Measurements from ENCODE around the gene APOLD1.
"Not testable (repeated sequence)": the region's sequence is repeated elsewhere in the genome, so short reads cannot be mapped to it uniquely, and the experiment has no call there.

Gene APOLD1

DNA sequence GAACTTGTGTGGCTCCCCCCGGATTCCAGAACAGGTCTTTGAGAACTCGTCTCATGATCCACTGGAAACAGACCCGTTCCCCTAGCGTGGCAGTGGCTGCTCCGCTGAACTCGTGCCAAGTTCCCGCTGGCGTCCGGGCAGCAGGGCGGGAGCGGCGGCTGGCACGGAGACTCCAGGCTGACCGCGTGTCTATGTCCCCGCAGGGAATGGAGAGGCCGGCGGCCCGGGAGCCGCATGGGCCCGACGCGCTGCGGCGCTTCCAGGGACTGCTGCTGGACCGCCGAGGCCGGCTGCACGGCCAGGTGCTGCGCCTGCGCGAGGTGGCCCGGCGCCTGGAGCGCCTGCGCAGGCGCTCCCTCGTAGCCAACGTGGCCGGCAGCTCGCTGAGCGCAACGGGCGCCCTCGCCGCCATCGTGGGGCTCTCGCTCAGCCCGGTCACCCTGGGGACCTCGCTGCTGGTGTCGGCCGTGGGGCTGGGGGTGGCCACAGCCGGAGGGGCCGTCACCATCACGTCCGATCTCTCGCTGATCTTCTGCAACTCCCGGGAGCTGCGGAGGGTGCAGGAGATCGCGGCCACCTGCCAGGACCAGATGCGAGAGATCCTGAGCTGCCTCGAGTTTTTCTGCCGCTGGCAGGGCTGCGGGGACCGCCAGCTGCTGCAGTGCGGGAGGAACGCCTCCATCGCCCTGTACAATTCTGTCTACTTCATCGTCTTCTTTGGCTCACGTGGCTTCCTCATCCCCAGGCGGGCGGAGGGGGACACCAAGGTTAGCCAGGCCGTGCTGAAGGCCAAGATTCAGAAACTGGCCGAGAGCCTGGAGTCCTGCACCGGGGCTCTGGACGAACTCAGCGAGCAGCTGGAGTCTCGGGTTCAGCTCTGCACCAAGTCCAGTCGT lies 1.5 kb downstream of the APOLD1 start:
- peak; percentile 79 for DNase-seq

DNA sequence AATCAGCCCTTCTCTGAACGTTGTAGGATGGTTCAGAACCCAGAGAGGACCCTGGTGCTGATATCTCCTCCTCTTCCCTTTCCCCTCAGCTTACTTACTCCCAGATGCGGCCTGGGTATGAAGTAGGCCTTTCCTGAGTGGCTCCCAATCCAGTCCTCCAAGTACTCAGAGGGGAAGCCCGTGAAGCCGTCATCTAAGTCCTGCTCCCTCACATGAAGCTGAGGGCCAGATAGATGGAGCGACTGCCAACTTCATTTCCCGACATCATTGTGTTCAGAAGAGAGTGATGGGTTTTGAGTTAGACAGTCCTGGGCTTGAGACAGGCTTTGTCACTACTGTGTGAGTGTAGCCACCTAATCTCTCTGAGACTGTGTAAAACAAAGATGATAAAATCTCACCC lies 2.7 kb downstream of the APOLD1 start:
- DNase-seq = no peak

DNA sequence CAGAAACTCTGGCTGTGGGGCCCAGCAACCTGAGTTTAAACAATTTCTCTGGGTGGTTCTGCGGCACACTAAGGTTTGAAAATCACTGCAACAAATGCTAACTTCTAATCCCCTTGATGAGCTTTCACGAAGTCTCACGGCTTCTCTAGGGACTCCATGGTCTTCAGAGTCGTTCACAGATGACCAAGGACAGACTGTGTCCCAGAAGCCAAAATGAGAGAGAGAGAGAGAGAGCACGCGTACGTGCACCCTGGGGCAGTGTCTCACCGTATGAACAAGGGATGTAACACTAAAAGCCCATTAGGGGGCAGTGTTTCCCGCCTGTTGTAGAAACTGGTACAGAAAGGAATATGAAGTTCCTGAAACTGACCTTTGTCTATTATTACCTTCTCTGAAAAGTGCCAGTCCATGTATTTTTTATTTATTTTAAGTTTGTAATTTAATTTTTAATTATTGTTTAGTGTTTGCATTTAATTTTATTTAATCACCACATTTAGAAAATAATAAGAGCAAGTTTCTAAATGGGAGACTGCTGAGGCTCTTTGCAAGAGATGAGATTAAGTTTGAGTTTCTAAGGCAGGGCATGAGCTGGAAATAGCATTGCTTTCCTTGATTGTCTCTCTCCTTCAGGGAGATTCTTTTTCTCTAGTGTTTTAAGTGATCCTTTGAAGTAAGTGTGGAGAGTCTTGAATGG lies 3.4 kb downstream of the APOLD1 start:
- peak; percentile 49 for DNase-seq

DNA sequence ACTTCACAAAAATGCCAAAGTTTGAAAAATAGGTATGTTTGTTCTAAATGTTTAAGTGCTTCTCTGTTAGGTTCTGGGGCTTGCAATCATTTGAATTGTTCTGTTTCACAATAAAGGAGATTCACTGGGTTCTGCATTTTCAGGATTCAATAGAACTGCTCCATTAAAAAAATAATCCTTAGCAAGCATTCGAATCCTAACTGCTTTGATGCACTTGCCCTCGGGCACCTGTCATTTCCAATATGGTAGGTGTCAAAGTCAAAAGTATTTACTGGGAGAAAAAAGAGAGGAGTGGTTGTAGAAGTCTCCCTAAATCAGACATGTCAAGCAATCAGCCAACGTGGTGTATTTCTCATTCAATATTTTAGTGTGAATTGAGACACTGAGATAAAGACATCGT lies 5.5 kb downstream of the APOLD1 start:
- no peak for DNase-seq

DNA sequence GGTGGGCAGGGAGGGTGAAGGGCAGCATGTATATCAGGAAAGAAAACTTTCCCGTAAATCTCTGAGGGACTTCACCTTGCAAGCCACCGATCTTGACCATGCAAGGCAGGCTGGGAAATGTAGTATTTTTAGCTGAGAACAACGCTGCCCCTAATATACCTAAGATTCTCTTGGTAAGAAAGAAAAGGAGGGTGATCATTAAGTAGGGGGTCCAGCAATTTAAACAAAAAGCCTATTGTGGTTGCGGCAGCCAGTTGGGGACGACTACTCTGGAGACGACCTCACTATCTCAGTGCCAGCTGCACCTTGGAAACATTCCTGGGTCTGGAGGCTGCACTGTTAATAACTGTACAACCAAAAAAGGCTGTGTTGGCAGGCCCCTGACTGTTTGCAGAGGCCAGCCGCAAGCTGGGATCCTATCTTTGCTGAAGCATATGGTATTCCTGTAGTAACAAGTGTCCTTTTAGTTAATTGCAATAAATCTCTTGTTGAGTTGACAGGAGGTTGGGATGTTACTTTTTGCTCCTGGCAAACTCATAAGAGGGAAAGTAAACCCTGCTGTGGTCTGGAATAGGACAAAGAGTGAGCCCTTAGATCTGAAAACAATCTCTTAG lies 6.4 kb downstream of the APOLD1 start:
- DNase-seq = no peak

DNA sequence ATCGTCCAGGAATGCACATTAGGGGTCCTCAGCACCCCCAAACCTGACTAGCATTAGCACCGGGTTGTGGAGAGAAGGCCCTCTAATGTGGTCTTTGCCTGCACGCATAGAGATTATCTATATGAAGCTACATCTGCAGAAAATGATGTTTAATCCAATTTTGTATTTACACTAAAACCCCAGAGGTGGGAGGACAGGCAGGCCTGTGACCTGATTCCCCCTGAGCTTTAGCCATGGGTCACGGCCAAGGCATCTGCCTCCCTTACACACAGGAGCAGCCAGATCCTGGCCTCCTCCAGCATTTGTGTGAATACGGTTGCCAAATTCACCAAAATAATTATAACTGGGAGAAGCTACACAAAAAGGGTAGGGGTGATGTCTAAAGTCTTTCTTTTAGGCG lies 7.0 kb downstream of the APOLD1 start:
- DNase-seq = no peak

DNA sequence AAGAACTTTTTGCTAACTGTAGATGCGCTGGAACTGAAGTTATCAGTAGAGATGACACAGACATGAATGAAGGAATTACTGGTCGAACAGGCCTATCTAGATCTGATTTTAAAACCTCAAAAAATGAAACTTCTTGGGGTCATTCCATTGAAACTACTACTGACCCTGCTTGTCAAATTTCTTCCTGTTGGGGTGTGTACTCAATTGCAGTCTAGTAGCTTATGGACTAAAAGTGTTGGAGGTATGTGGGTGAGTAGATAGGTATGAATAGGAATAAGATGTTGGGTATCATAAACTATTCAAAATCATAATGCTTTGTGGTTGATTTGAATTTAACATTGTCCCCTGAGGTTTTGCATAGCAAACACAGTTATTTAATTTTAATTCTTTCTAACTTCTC lies 9.2 kb downstream of the APOLD1 start:
- DNase-seq = no peak

DNA sequence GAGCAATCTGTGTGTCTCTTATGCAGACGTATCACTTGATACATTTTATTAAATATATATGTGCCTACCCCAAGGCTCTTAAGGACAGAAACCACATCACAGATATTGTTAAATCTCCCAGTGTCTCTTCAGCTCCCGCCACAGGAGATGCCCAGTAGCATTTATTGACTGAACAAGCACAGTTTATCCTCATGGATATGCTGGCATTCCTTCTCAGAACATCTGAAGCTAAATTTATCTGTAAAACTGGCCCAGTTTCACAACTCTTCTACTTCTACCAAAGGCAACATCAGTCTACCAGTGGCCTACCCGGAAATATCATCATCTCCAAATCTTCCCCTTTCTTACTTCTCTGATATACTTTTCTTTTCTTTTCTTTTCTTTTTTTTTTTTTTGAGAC lies 10.7 kb downstream of the APOLD1 start:
- no peak for DNase-seq

DNA sequence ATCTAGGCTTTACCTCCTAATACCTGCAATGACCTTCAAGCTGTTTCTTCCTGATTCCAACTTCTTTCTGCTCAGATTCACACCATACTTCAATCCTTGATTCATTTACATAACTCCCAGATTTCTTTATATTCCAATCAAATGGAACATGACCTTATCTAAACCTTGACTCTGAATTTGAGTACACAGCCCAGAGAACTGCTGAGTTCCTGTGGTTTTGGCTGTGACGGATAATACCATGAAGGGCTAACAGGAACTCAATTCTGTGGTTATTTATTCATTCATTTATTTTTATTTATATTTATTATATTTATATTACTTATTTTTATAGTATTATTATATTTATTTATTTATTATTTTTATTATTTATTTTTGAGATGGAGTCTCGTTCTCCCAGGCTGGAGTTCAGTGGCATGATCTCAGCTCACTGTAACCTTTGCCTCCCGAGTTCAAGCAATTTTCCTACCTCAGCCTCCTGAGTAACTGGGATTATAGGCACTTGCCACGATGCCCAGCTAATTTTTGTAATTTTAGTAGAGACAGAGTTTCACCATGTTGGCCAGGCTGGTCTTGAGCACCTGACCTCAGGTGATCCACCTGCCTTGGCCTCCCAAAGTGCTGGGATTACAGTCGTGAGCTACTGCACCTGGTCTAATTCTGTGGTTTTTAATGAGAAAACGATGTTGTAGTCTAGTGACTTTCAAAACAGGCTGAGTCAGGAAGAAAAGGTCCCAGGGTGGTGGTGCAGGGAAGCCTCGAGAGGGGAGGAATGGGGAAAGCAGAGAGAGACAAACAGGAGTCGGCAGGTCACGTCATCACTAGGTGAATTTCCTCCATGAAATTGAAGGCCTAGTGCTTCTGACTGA lies 11.7 kb downstream of the APOLD1 start:
- no peak for DNase-seq

DNA sequence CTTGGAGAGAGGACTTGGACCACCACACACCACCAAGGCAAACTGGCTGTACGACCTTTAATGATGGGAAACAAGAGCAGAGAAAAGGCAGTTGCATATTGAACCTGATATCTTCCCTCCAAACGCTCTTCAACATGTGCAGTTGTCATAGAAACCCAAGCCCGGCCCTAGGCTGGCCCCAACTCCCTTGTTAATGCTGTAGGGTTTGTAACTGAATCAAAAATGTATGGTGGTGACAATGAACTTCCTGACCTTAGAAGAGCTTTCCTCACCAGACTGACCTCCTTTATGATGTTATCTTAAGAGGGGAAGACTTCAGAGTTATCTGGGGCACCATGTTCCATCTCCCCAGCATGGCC lies 12.3 kb downstream of the APOLD1 start:
- DNase-seq = no peak

DNA sequence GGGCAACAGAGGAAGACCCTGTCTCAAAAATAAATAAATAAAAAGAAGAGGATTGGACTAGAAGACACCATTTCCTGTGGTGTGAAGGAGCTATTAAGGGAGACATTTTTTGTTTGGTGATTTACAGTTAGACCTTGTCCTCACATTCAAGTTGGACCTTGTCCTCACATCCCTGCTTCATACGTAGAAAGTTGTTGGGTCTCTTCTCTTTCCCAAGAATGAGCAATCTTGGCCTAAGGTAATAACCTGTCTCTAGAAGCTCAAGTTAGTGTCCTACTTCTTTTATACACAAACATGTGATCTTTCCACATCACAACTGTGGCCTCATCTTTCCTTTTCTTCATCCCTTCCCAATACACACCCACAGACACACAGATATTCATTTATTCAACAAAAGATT lies 13.0 kb downstream of the APOLD1 start:
- no peak for DNase-seq

DNA sequence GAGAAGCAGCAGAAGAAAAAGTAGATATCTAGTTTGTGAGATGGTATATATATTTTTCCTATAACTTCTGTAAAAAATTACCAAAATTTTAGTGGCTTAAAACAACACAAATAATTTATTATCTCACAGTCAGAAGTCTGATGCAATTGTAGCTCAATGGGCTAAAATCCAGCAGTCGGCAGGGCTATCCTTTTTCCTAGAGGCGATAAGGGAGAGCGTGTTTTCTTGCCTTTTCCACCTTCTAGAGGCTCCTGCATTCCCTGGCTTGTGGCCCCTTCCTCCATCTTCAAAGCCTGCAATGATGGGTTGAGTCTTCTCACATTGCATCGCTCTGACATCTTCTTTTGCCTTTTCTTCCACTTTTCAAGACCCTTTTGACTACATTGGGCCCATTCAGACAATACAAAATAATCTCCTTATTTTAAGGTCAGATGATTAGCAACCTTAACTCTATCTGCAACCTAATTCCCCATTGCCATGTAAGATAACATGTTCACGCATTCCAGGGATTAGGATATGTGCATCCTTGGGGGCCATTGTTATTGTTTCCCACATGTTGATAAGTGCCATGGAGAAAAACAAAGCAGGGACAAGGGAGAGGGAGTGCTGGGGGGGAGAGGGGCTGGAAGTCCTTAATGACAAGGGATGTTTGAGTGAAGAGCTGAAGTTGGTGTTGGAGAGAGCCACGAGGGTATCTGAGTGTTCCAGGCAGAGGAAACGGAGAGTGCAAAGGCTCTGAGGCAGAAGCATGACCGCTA lies 13.9 kb downstream of the APOLD1 start:
- DNase-seq = no peak

DNA sequence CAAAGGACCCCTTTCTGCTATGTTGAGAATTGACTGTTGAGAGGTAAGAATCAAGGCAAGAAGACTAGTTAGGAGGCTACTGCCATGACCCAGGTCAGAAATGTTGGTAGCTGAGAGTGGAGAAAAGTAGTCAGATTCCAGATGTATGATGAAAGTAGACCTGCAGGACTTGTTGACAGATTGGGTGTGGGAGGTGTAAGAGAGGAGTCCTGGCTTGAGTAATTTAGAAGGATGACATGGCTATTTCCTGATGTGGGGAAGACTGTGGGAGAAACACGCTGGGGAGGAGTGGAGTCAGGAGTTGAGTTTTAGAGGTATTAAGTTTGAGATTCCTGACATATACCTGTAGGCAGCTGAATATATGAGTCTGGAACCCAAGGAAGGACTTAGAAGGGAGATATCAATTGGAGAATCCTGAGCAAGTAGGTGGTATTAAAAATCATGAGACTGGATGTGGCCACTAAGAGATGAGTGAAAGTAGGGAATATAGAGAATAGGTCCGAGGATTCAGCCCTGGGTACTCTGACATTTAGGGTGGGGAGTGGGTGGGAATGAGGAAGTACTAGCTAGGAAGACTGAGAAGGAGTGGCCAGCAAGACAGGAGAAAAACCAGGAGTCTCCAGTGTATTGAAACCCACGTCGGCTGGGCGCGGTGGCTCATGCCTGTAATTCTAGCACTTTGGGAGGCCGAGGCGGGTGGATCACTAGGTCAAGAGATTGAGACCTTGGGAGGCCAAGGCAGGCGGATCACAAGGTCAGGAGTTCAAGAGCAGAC lies 15.1 kb downstream of the APOLD1 start:
- no peak for DNase-seq

DNA sequence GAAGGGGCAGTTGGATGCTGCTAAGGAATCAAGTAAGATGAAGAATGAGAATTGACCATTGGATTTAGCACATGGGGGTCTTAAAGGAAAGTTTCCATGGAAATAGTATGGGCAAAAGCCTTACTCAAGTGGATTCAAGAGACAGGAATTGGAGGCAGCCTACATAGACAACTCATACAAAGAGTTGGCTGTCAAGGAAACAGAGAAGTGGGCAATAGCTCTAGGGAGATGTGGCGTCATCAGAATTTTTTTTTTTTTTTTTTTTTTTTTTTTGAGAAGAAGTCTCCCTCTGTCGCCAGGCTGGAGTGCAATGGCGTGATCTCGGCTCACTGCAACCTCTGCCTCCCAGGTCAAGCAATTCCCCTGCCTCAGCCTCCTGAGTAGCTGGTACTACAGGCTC lies 16.2 kb downstream of the APOLD1 start:
- not testable (repeated sequence) for DNase-seq

DNA sequence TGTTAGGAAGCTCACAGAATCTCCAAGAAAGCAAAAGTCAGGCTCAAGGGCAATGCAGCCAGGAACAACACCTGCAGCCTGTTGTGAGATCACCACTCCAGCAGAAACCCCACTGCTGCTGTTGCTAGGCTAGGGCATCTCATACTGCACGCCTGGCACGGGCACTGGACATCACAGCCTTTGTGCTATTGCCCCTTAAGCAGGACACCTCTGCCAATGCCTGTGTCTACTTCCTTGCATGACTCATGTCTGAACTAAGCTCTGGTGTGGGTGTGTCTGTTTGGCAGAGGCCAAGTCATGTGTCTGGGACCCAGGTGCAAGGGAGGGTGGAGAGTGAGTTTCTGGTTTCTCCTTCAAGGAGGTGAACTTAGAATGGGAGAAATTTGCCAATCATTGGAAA lies 17.7 kb downstream of the APOLD1 start:
- peak; percentile 25 for DNase-seq

DNA sequence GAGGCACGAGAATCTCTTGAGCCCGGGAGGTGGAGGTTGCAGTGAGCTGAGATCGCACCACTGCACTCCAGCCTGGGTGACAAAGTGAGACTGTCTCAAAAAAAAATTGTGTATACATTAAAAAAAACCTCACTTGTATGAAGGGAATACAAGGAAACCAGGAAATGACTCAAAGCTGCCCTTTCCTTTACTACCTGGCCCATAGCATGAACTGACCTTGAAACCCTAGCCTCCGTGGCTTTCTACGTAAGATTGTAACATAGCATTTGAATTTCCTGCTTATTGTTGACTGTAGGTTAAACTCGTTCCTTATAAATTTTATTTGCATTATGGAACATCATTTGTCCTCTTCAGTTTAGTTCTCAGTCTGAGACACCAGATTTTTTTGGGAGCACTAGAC lies 18.6 kb downstream of the APOLD1 start:
- no peak for DNase-seq

DNA sequence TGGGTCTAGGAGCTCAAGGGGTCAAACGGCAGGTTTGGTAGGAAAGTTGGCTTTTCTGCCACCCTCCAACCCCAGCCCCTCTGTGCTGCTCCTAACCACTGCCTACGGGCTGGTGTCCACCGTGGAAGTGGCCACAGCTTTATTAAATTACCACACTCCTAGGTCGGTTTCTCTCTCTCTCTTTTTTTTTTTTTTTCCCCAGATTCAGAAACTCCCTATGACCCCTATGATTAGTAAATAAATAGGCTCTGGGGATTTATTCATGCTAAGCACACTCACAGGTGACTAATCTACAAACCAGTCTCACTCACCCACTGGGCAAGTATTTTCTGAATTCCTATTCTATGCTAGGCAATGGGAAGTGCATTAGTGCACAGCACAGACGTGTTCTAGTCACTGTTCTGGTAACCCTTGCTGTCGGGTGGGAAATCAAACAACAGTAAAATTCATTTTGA lies 19.0 kb downstream of the APOLD1 start:
- no peak for DNase-seq

DNA sequence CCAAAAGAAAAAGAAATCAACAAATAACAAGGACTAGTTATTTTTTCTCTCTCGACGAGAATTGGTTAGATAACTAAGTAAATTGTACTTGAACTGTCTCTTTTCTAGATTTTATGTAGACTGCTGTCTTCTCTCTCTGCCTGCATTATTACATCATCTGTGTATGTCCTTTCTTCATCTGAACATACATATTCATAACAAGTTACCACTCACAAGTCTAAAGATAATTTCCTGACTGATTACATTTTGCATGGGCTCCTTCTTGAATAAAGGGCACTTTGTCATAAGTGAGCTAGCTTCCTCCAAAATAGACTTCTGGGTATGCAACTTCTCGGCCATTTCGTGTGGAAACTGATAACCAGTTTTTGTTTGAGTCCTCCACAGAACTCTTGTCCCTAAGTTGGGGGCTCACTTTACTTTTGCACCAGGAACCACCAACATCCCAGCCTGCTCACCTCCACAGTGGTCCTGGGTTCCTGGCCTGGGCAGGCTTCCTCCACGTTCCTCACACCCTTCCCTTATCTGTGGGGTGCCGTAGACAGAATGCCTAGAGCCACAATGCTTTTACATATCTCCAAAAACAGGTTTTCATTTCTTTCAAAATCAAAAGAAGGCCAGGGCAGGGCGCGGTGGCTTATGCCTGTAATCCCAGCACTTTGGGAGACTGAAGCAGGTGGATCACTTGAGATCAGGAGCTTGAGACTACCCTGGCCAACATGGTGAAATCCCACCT lies 21.5 kb downstream of the APOLD1 start:
- DNase-seq = no peak

DNA sequence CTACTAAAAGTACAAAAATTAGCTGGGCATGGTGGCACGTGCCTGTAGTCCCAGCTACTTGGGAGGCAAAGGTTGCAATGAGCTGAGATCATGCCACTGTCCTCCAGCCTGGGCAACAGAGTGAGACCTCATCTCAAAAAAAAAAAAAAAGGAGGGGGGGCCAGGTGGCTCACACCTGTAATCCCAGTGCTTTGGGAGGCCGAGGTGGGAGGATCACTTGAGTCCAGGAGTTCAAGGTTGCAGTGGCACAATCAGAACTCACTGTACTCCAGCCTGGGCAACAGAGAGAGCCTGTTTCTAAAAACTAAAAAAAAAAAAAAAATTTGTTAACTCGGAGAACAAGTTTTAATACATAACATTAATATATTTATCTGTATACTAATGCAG lies 22.1 kb downstream of the APOLD1 start:
- DNase-seq = not testable (repeated sequence)

DNA sequence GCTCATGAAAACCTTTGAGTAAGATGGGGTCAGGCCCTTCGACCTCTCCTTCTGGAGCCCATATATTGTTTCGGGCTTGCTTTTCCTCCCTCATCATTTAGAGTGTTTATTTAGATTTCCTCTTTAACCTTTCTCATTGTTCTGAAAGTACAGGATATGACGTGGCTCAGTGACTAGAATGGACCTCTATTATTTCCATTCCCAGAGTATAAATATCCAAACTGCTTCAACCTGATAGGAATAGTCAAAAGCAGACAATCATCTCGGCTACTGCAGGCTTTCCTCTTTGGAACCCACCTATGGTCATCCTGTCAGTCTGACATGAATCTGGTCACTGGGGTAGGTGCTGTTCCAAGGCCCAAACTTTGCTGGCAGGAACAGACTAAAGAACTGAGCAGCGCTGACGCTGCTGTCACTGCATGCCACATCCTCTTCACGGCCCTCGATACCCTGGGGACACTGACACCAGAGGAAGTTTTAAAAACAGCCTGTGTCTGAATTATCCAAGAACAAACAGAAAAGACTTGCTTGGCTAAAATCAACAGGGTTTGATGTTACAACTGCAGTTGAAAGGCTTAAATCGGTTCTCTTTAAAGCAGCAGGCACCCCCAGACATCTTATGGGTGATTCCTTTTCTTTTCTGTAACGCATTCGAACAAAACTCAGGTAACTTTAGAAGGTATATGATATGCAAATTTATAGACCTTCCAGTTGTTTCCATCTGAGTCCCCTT lies 22.7 kb downstream of the APOLD1 start:
- DNase-seq = peak; percentile 63

Measured in activated T-cell treated with anti-CD3 and anti-CD28 coated beads, Interleukin-2, amount 50 U/mL, for 1 hour (primary cell).